HG03442 (cell line): ENCODE measurements around the gene SLC22A15.
"Not testable (repeated sequence)": the region's sequence is repeated elsewhere in the genome, so short reads cannot be mapped to it uniquely, and the experiment has no call there.

Source experiments
- ATAC-seq: cut with Tn5 transposase; IDR thresholded peaks from one replicate; pipeline ENCODE4 v1.9.1; 2021; ENCODE audit warnings: mild to moderate bottlenecking, moderate library complexity; ENCODE audit not compliant: unreplicated experiment

The SLC22A15 gene

GRCh38 chr1:115976062-115976920 lies at the start of gene SLC22A15:
Gene SLC22A15 (plus strand): TSS chr1:115976513. CDS start chr1:115976628, 115 bp downstream.
- ATAC-seq, result peak; percentile 89

- no peak for ATAC-seq
Measured at GRCh38 chr1:115927971-115928370, 48.3 kb upstream of the SLC22A15 start.

GRCh38 chr1:115929881-115930280 lies 46.4 kb upstream of the SLC22A15 start:
- ATAC-seq, result no peak

- ATAC-seq, result no peak
Measured at GRCh38 chr1:115933625-115934024, 42.7 kb upstream of the SLC22A15 start.

- ATAC-seq, result no peak
Measured at GRCh38 chr1:115939455-115939854, 36.9 kb upstream of the SLC22A15 start.

- ATAC-seq, result no peak
Measured at GRCh38 chr1:115946116-115946515, 30.2 kb upstream of the SLC22A15 start.

GRCh38 chr1:115949156-115949555 lies 27.2 kb upstream of the SLC22A15 start:
- no peak for ATAC-seq

GRCh38 chr1:115951560-115951959 lies 24.8 kb upstream of the SLC22A15 start:
- ATAC-seq, result no peak

GRCh38 chr1:115952547-115952946 lies 23.8 kb upstream of the SLC22A15 start:
- no peak for ATAC-seq

- no peak for ATAC-seq
Measured at GRCh38 chr1:115953180-115953579, 23.1 kb upstream of the SLC22A15 start.

GRCh38 chr1:115954684-115955083 lies 21.6 kb upstream of the SLC22A15 start:
- ATAC-seq, result no peak

GRCh38 chr1:115955228-115955627 lies 21.1 kb upstream of the SLC22A15 start:
- ATAC-seq, result no peak

GRCh38 chr1:115958866-115959265 lies 17.4 kb upstream of the SLC22A15 start:
- ATAC-seq, result no peak

- ATAC-seq, result no peak
Measured at GRCh38 chr1:115969509-115969908, 6.8 kb upstream of the SLC22A15 start.

GRCh38 chr1:115971778-115972177 lies 4.5 kb upstream of the SLC22A15 start:
- not testable (repeated sequence) for ATAC-seq

GRCh38 chr1:115973154-115973553 lies 3.2 kb upstream of the SLC22A15 start:
- ATAC-seq, result no peak

- no peak for ATAC-seq
Measured at GRCh38 chr1:115975569-115976061, 698 bp upstream of the SLC22A15 start.

GRCh38 chr1:115976921-115977498 lies 697 bp downstream of the SLC22A15 start:
- ATAC-seq, result no peak

GRCh38 chr1:115977499-115978258 lies 1.4 kb downstream of the SLC22A15 start:
- no peak for ATAC-seq

GRCh38 chr1:115978292-115978941 lies 2.1 kb downstream of the SLC22A15 start:
- no peak for ATAC-seq

GRCh38 chr1:115980156-115980555 lies 3.8 kb downstream of the SLC22A15 start:
- no peak for ATAC-seq
